ENCODE results near the gene TLR10.
A peak's percentile ranks its signal among the peaks of the same experiment; 100 is the strongest.
"Not testable (repeated sequence)": the region's sequence is repeated elsewhere in the genome, so short reads cannot be mapped to it uniquely, and the experiment has no call there.

TLR10 gene

GRCh38 chr4:38768968-38769394 lies 13.8 kb downstream of the TLR10 start:
- DNase-seq (ENCODE audit: low spot score) (no peak), FAIRE-seq (no peak)

- FAIRE-seq; DNase-seq (ENCODE audit: low spot score): not testable (repeated sequence)
Observed at GRCh38 chr4:38766940-38767339, 15.8 kb downstream of the TLR10 start.

GRCh38 chr4:38765382-38765781 lies 17.4 kb downstream of the TLR10 start:
- FAIRE-seq (peak; percentile 27), DNase-seq (ENCODE audit: low spot score) (no peak)

GRCh38 chr4:38764277-38764676 lies 18.5 kb downstream of the TLR10 start:
- FAIRE-seq (no peak), DNase-seq (ENCODE audit: low spot score) (no peak)

- no peak for FAIRE-seq
Observed at GRCh38 chr4:38762560-38762959, 20.2 kb downstream of the TLR10 start.

GRCh38 chr4:38759790-38760122 lies 23.0 kb downstream of the TLR10 start:
- FAIRE-seq: no peak
- DNase-seq (ENCODE audit: low spot score): no peak

More at GRCh38 chr4:38762560-38762959, 20.2 kb downstream of the TLR10 start:
- no peak for DNase-seq (ENCODE audit: low spot score)

GRCh38 chr4:38759113-38759789 lies 23.5 kb downstream of the TLR10 start:
- peak; percentile 64 for DNase-seq (ENCODE audit: low spot score)
- FAIRE-seq: no peak

- peak; percentile 36 for DNase-seq (ENCODE audit: low spot score)
- no peak for FAIRE-seq
Observed at GRCh38 chr4:38757945-38758600, 24.7 kb downstream of the TLR10 start.

- DNase-seq (ENCODE audit: low spot score) (peak; percentile 89), FAIRE-seq (peak; percentile 96)
Observed at GRCh38 chr4:38752941-38753806, 29.6 kb downstream of the TLR10 start.

- FAIRE-seq: no peak
- no peak for DNase-seq (ENCODE audit: low spot score)
Observed at GRCh38 chr4:38752372-38752940, 30.3 kb downstream of the TLR10 start.

- FAIRE-seq: no peak
- no peak for DNase-seq (ENCODE audit: low spot score)
Observed at GRCh38 chr4:38751341-38752010, 31.3 kb downstream of the TLR10 start.

- FAIRE-seq (no peak), DNase-seq (ENCODE audit: low spot score) (no peak)
Observed at GRCh38 chr4:38749336-38749735, 33.5 kb downstream of the TLR10 start.

GRCh38 chr4:38747629-38748028 lies 35.2 kb downstream of the TLR10 start:
- DNase-seq (ENCODE audit: low spot score): no peak
- no peak for FAIRE-seq

- FAIRE-seq (no peak), DNase-seq (ENCODE audit: low spot score) (no peak)
Observed at GRCh38 chr4:38745881-38746280, 36.9 kb downstream of the TLR10 start.

- no peak for FAIRE-seq
- DNase-seq (ENCODE audit: low spot score): no peak
Observed at GRCh38 chr4:38743866-38744265, 38.9 kb downstream of the TLR10 start.

- no peak for DNase-seq (ENCODE audit: low spot score)
- FAIRE-seq: no peak
Observed at GRCh38 chr4:38740303-38740702, 42.5 kb downstream of the TLR10 start.

- FAIRE-seq (no peak), DNase-seq (ENCODE audit: low spot score) (no peak)
Observed at GRCh38 chr4:38738940-38739803, 43.6 kb downstream of the TLR10 start.

GRCh38 chr4:38735870-38736269 lies 46.9 kb downstream of the TLR10 start:
- DNase-seq (ENCODE audit: low spot score) (no peak), FAIRE-seq (no peak)

- DNase-seq (ENCODE audit: low spot score) (no peak), FAIRE-seq (no peak)
Observed at GRCh38 chr4:38734911-38735310, 47.9 kb downstream of the TLR10 start.

GRCh38 chr4:38734446-38734845 lies 48.3 kb downstream of the TLR10 start:
- DNase-seq (ENCODE audit: low spot score) (no peak), FAIRE-seq (no peak)

Data from urothelium cell line (cell line).